ENCODE results near the gene PWWP2B.

GRCh38 chr10:132400547-132401151, 3.6 kb downstream of the PWWP2B start:
- no peak for TF ChIP-seq EZH2phosphoT487 (IDR thresholded peaks at IDR 0.05; ENCODE audit: unreplicated experiment)
- TF ChIP-seq CTCF (conservative IDR thresholded peaks at IDR 0.05; ENCODE audit: low read depth in 2 of 2) = no peak
- TF ChIP-seq EZH2 (IDR thresholded peaks at IDR 0.05; ENCODE audit: low read depth, unreplicated experiment) = no peak
- TF ChIP-seq REST (IDR thresholded peaks at IDR 0.05; ENCODE audit: unreplicated experiment) = no peak
- TF ChIP-seq JUNB (IDR thresholded peaks at IDR 0.05; ENCODE audit: unreplicated experiment) = no peak
- TF ChIP-seq POLR2AphosphoS5 (IDR thresholded peaks at IDR 0.05; ENCODE audit: low read depth) = no peak
- TF ChIP-seq ETS1 (IDR thresholded peaks at IDR 0.05) = no peak
